ENCODE data around the gene NEUROG1.

NEUROG1 gene

DNA sequence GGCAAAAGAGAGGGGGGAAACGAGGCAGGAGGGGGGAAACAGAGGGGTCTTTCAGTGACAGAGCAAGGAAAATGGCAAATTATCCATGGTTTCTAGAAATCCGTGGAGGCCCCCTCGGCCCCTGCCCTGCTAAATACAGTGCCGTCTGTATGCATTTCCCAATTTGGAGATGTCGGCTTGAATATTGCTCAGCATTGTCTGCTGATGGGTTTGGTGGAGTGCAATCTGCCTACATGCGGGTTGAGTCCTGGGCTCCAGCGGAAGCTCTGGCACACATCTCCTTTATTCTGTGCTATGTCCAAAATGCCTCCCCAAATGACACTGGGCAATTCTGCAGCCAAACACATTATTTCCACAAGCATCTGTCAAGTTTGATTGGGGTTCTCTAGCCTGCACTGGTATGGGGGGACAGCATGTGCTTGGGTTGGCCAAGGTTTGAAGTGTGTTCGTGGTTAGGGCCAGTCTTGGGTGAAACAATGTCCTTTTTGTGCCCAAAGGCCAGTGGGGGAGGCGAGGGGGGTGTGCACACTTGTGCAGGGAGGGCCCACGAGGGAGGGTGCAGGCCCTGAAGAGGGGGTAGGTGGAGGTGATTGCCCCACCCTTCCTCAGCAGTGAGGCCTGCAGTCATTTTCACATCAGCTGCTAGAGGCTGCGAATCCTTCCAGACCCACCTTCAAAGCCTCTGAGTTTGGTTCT is 6.2 kb upstream of the NEUROG1 start:
- H3K9me3 ChIP-seq (ENCODE audit: severe bottlenecking) = no peaks in the 10 kb centered on the region
- H3K4me3 ChIP-seq (ENCODE audit: severe bottlenecking) = no peak overlapping the region
- H3K36me3 ChIP-seq (ENCODE audit: low read depth) = no peaks in the 10 kb centered on the region
- ATAC-seq (ENCODE audit: low read depth) = no peak
- no peaks in the 10 kb centered on the region for H3K4me1 ChIP-seq (ENCODE audit: insufficient read depth, poor library complexity, severe bottlenecking)
- peaks cover 35% of the 10 kb centered on the region for H3K27me3 ChIP-seq (ENCODE audit: insufficient read depth, poor library complexity, severe bottlenecking)
- peak; percentile 52 for DNase-seq (ENCODE audit: low spot score)
- H3K27ac ChIP-seq (ENCODE audit: poor library complexity, severe bottlenecking) = no peak overlapping the region
- TF ChIP-seq, protein P1, sequence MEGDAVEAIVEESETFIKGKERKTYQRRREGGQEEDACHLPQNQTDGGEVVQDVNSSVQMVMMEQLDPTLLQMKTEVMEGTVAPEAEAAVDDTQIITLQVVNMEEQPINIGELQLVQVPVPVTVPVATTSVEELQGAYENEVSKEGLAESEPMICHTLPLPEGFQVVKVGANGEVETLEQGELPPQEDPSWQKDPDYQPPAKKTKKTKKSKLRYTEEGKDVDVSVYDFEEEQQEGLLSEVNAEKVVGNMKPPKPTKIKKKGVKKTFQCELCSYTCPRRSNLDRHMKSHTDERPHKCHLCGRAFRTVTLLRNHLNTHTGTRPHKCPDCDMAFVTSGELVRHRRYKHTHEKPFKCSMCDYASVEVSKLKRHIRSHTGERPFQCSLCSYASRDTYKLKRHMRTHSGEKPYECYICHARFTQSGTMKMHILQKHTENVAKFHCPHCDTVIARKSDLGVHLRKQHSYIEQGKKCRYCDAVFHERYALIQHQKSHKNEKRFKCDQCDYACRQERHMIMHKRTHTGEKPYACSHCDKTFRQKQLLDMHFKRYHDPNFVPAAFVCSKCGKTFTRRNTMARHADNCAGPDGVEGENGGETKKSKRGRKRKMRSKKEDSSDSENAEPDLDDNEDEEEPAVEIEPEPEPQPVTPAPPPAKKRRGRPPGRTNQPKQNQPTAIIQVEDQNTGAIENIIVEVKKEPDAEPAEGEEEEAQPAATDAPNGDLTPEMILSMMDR (IDR thresholded peaks at IDR 0.05; ENCODE audit: poor library complexity, severe bottlenecking) = no peak

DNA sequence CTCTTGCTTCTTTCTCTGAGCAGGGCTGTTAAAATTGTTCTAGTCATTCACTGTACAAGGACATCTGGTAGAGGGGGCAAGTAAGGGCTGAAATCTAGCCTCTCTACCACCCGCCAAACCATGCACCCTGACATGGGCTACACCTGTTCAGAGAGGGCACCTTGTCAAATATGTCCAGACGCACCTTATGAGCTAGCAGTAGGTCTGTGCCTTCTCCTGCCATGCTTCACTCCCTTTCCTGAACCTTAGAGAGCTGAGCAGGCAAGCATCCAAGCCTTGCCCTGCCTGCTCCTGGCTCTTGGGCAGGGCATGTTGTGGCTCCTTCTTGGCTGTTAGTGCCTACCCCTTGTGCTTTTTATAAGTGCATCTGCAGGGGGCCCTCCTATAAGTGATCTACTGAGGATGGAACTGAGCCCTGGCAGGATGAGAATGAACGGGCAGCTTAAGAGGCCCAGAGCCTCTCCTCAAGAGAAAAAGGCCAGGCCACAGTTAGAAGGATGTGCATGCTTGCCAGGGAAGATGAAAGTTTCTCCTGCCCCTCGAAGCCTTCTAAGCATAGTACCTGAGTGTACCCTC is 3.8 kb upstream of the NEUROG1 start:
- H3K36me3 ChIP-seq (ENCODE audit: low read depth) = no peaks in the 10 kb centered on the region
- peaks cover 53% of the 10 kb centered on the region for H3K27me3 ChIP-seq (ENCODE audit: insufficient read depth, poor library complexity, severe bottlenecking)
- DNase-seq (ENCODE audit: low spot score) (peak; percentile 29), ATAC-seq (ENCODE audit: low read depth) (no peak)
- H3K4me3 ChIP-seq (ENCODE audit: severe bottlenecking) = no peak overlapping the region
- H3K4me1 ChIP-seq (ENCODE audit: insufficient read depth, poor library complexity, severe bottlenecking) = no peaks in the 10 kb centered on the region
- no peak overlapping the region for H3K27ac ChIP-seq (ENCODE audit: poor library complexity, severe bottlenecking)
- H3K9me3 ChIP-seq (ENCODE audit: severe bottlenecking) = no peaks in the 10 kb centered on the region
- TF ChIP-seq, protein P1 (IDR thresholded peaks at IDR 0.05; ENCODE audit: poor library complexity, severe bottlenecking) = no peak

DNA sequence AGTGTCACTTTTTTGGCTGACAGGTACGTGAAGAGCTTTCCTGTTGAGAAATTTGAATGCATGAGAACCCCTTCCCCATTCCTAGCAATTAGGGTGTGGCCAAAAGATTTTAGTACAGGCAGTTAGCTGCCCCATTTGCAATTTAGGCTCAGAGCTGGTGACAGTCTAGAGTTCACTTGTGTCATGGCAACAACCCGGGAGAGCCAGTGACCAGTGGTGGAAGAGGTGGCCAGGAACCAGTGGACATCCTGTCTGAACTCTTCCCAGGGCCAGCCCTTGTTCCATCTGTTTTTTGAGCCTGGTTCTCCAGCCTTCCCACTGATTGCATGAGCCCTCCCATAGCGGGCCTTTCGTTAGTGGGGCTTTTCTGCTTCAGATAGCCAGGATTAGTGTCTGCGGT is 2.5 kb upstream of the NEUROG1 start:
- ATAC-seq (ENCODE audit: low read depth) = no peak
- DNase-seq (ENCODE audit: low spot score) = peak; percentile 41
- Histone ChIP-seq H3K27me3 (ENCODE audit: insufficient read depth, poor library complexity, severe bottlenecking) (peaks cover 48% of the 10 kb centered on the region), H3K27ac (ENCODE audit: poor library complexity, severe bottlenecking) (no peak overlapping the region), H3K4me3 (ENCODE audit: severe bottlenecking) (no peak overlapping the region), H3K4me1 (ENCODE audit: insufficient read depth, poor library complexity, severe bottlenecking) (no peaks in the 10 kb centered on the region), H3K9me3 (ENCODE audit: severe bottlenecking) (no peaks in the 10 kb centered on the region), H3K36me3 (ENCODE audit: low read depth) (no peaks in the 10 kb centered on the region)
- TF ChIP-seq, protein P1 (IDR thresholded peaks at IDR 0.05; ENCODE audit: poor library complexity, severe bottlenecking) = no peak

GRCh38 chr5:135537745-135538144 is 2.0 kb upstream of the NEUROG1 start:
- no peaks in the 10 kb centered on the region for H3K36me3 ChIP-seq (ENCODE audit: low read depth)
- no peaks in the 10 kb centered on the region for H3K4me1 ChIP-seq (ENCODE audit: insufficient read depth, poor library complexity, severe bottlenecking)
- DNase-seq (ENCODE audit: low spot score) = no peak
- no peaks in the 10 kb centered on the region for H3K9me3 ChIP-seq (ENCODE audit: severe bottlenecking)
- no peak overlapping the region for H3K27ac ChIP-seq (ENCODE audit: poor library complexity, severe bottlenecking)
- peaks cover 43% of the 10 kb centered on the region for H3K27me3 ChIP-seq (ENCODE audit: insufficient read depth, poor library complexity, severe bottlenecking)
- H3K4me3 ChIP-seq (ENCODE audit: severe bottlenecking) = no peak overlapping the region
- TF ChIP-seq, protein P1 (IDR thresholded peaks at IDR 0.05; ENCODE audit: poor library complexity, severe bottlenecking) = no peak
- ATAC-seq (ENCODE audit: low read depth) = no peak

- Histone ChIP-seq H3K36me3 (ENCODE audit: low read depth) (no peaks in the 10 kb centered on the region), H3K27ac (ENCODE audit: poor library complexity, severe bottlenecking) (no peak overlapping the region), H3K4me3 (ENCODE audit: severe bottlenecking) (no peak overlapping the region), H3K9me3 (ENCODE audit: severe bottlenecking) (no peaks in the 10 kb centered on the region), H3K4me1 (ENCODE audit: insufficient read depth, poor library complexity, severe bottlenecking) (no peaks in the 10 kb centered on the region), H3K27me3 (ENCODE audit: insufficient read depth, poor library complexity, severe bottlenecking) (peaks cover 45% of the 10 kb centered on the region)
- TF ChIP-seq, protein P1 (IDR thresholded peaks at IDR 0.05; ENCODE audit: poor library complexity, severe bottlenecking) = no peak
- DNase-seq (ENCODE audit: low spot score) = peak; percentile 41
- no peak for ATAC-seq (ENCODE audit: low read depth)
These were observed 1.5 kb upstream of the NEUROG1 start for GRCh38 chr5:135537271-135537670.

All from RWPE2 (cell line).